Effector memory CD4-positive, alpha-beta T cell (primary cell): ENCODE measurements around the gene DPYSL4.

Experiments
- DNase-seq, 3 donors: peaks; one replicate each; pipeline ENCODE4 v3.0.0-alpha.2; 2020
- H3K27ac ChIP-seq: 2 replicates; pipeline ENCODE4 v1.7.0; 2013; ENCODE audit warnings: mild to moderate bottlenecking, low read length, moderate library complexity; ENCODE audit not compliant: insufficient read depth, poor library complexity, severe bottlenecking
- H3K27me3 ChIP-seq: replicated peaks from 2 replicates; pipeline ENCODE4 v1.7.0; 2013; ENCODE audit warnings: mild to moderate bottlenecking, low read length; ENCODE audit not compliant: insufficient read depth, control insufficient read depth, poor library complexity, severe bottlenecking
- H3K36me3 ChIP-seq: 2 replicates; pipeline ENCODE4 v1.7.0; 2013; ENCODE audit warnings: mild to moderate bottlenecking, low read length, moderate library complexity; ENCODE audit not compliant: control insufficient read depth, insufficient read depth
- H3K4me1 ChIP-seq: 2 replicates; pipeline ENCODE4 v1.7.0; 2013; ENCODE audit warnings: low read length, mild to moderate bottlenecking; ENCODE audit not compliant: control insufficient read depth, insufficient read depth, poor library complexity, severe bottlenecking
- H3K4me3 ChIP-seq: 2 replicates; pipeline ENCODE4 v1.7.0; 2013; ENCODE audit warnings: low read length, low read depth, mild to moderate bottlenecking; ENCODE audit not compliant: insufficient read depth, poor library complexity, severe bottlenecking
- H3K9me3 ChIP-seq: 2 replicates; pipeline ENCODE4 v1.7.0; 2013; ENCODE audit warnings: mild to moderate bottlenecking, low read length, moderate library complexity; ENCODE audit not compliant: control insufficient read depth

Gene DPYSL4

DNA sequence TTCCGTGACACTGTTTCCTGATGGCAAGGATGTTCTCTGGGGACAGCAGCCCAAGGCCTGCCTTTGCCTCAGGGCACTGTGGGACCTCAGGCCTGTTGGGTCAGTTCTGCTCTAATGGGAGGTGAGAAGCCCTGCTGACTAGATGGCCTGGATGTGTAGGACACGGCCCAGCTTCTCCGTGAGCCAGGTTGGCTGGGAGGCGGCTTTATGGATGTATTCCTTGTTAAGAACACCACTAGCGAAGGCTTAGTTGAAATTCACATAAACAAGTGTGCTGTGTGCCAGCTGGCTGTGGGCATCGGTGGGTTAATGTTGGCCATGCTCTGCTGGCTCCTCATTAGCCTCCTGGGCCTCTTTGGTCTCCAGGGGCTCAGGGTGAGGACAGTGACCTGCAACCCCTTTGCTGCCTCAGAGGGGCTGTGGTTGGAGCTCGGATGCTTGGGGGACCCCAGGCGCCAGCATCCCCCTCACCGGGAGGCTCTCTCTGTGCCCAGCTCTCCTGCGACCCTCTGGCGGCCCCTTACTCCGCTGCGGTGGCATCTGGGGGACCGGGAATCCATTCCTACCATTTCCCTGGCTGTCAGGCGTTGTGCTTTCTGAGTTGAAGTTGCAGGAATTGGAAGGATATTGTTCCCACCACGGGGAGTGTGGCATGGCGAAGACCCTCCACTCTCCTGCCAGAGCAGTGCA is 22.8 kb upstream of the DPYSL4 start:
- Histone ChIP-seq H3K27ac (no peak overlapping the region), H3K4me3 (no peak overlapping the region), H3K4me1 (peaks cover 17% of the 10 kb centered on the region), H3K27me3 (no peaks in the 10 kb centered on the region), H3K9me3 (no peaks in the 10 kb centered on the region), H3K36me3 (no peaks in the 10 kb centered on the region)
- DNase-seq: no peak

DNA sequence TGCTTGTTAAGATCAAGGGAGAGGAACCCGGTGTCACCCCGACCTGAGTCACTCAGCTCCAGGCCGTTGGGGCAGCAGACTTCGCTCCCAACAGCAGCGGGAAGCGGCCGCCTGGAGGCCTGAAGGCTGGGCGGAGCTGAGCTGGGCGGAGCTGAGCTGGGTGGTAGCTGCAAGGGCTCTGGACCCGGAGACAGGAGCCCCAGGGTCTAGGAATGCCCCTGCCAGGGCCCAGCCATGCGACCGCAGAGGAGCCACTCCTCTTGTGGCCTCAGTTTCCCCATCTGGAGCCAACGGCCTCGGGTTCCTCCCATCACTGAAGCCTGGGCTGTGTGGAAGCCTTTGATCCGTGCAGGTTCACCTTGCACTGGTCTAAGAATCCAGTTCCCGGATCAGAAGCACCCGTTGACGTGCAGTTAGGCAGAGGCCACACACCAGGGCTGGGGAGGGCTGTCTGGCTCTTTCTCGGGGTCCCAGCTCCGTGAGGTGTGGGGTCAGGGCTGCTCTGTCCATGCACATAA is 21.9 kb upstream of the DPYSL4 start:
- DNase-seq: no peak
- Histone ChIP-seq H3K9me3 (no peaks in the 10 kb centered on the region), H3K36me3 (no peaks in the 10 kb centered on the region), H3K27me3 (no peaks in the 10 kb centered on the region), H3K4me3 (no peak overlapping the region), H3K27ac (no peak overlapping the region), H3K4me1 (peaks cover 9% of the 10 kb centered on the region)

DNA sequence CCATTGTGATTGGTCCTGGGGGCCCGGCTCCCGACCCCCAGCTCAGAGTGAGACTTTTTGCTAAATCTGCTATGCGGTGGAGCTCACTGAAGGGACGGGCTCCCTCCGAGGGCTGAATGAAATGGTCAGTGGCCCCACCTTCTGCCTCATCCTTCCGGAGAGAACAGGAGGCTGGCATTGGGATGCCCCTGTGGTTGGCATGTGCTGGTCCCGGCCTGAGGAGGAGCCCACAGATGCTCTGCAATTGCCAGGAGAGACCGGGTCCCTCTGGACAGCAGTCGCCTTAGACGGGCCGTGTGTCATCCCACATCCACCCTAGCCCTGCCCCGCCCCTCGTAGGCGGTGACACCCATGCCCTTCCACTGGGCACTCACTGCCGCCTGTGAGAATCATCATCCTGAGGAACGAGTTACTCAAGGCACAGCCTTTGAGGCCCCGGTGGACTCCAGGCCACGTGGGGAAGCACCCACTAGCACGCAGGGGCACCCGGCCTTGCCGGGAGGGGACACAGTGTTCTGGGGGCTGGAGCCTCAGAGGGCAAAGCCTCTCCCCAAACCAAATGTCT is 21.2 kb upstream of the DPYSL4 start:
- no peak overlapping the region for H3K4me3 ChIP-seq
- H3K27ac ChIP-seq: no peak overlapping the region
- no peak for DNase-seq
- H3K27me3 ChIP-seq: no peaks in the 10 kb centered on the region
- no peaks in the 10 kb centered on the region for H3K36me3 ChIP-seq
- no peaks in the 10 kb centered on the region for H3K9me3 ChIP-seq
- H3K4me1 ChIP-seq: peaks cover 9% of the 10 kb centered on the region

DNA sequence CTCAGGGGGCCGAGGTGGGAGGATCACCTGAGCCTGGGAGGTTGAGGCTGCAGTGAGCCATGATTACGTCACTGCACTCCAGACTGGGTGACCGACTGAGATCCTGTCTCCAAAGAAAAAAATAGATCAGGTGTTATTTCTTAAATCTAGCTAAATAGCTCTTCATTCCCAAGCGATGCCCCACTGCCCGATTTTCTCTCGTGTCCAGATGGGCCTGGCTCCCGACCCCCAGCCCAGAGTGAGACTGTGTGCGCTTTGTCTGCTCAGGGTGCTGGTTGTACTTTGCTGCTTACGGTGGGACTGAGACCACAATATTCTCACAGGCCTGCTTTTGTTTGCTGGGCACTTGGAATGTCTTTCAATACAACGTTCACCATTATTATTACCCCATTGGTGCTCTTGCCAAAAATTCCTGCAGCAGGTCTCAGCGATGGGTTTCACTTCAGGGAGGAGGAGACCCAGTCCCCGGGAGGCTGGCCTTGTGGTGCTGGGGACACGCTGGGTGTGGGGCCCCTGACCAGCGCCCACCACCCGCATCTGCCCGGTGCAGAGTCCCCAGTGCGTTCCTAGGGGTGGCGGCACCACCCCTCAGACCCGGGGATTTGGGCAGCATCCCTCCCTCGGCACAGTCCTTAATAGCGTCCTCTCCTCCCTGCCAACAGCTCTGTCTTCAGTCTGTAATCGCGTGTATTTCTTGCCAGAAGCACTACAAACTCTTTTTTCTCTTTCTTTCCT is 20.4 kb upstream of the DPYSL4 start:
- Histone ChIP-seq H3K27ac (no peak overlapping the region), H3K4me3 (no peak overlapping the region), H3K9me3 (no peaks in the 10 kb centered on the region), H3K27me3 (no peaks in the 10 kb centered on the region), H3K36me3 (no peaks in the 10 kb centered on the region), H3K4me1 (peaks cover 9% of the 10 kb centered on the region)
- no peak for DNase-seq

DNA sequence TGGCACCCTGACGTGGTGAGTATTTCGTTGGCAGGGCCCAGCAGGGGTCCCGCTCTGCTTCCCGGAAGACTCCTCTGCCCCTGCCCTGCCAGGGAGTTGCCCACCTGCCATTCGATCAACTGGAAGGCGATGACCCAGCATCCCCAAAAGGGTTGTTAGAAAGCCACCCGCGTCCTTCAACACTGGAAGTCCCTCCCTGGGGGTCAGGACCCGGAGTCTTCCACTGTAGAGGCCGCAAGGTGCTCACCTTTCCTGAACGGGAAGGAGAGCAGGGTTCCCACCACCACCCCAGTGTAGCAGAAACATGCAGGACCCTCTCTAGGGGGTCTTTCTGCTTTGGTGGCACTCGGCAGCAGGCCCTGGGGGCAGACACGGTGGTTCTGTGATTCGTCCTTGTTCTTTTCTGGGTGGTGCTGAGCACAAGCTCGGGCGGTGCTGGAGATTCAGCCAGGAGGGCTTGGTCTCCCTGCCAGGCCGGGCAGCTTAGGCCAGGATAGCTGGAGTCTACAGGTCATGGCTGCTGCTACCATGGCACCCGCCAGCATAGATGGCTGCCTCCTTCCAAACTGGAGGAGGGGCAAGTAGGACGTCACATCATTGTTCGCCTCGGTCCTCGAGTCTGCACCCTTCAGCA is 19.6 kb upstream of the DPYSL4 start:
- Histone ChIP-seq H3K27ac (no peak overlapping the region), H3K4me3 (no peak overlapping the region), H3K4me1 (peaks cover 4% of the 10 kb centered on the region), H3K9me3 (no peaks in the 10 kb centered on the region), H3K36me3 (no peaks in the 10 kb centered on the region), H3K27me3 (no peaks in the 10 kb centered on the region)
- no peak for DNase-seq

DNA sequence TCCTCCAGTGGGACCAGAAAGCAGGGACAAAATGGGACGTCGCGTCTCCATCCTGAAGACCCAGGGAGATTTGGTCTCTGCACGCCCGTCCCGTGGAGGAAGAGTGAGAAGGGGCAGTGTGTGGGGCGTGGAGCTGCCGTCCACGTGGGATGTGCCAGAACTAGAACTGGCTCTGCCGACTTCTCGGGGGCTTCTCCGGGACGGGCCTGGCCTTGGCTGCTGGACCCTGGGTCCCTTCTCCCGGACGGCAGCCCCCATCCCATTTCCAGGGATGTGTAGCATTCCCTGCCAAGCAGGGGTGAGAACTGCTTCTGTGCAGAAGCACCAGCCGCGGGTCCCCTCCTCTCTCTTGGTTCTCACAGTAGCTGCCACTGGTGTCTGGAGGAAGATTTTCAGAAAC is 18.8 kb upstream of the DPYSL4 start:
- no peaks in the 10 kb centered on the region for H3K36me3 ChIP-seq
- no peaks in the 10 kb centered on the region for H3K4me1 ChIP-seq
- no peaks in the 10 kb centered on the region for H3K9me3 ChIP-seq
- H3K4me3 ChIP-seq: no peak overlapping the region
- H3K27ac ChIP-seq: no peak overlapping the region
- DNase-seq: no peak
- H3K27me3 ChIP-seq: no peaks in the 10 kb centered on the region

DNA sequence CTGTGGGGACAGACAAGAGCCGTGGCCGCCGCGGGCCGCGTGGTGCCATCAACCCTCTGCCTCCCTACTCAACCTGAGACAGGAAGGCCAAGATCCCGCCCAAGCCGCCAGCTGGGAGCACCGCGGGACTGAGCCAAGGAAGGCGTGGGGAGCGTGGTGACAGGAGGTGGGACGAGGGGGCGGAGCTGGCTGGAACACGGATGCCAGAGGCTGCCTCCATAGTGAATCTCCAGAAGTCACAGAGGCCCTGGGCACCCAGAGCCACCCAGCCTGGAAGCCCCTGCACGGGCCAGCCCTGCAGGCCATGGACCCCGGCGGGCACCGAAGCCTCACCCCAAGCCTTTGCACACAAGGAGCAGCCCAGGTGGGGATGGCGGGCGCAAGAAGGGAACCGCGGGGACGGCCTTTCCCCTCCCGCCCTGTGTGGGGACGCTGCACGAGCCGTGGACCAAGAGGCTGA is 18.1 kb upstream of the DPYSL4 start:
- Histone ChIP-seq H3K27me3 (no peaks in the 10 kb centered on the region), H3K36me3 (no peaks in the 10 kb centered on the region), H3K9me3 (no peaks in the 10 kb centered on the region), H3K4me3 (no peak overlapping the region), H3K27ac (no peak overlapping the region), H3K4me1 (no peaks in the 10 kb centered on the region)
- DNase-seq: no peak

DNA sequence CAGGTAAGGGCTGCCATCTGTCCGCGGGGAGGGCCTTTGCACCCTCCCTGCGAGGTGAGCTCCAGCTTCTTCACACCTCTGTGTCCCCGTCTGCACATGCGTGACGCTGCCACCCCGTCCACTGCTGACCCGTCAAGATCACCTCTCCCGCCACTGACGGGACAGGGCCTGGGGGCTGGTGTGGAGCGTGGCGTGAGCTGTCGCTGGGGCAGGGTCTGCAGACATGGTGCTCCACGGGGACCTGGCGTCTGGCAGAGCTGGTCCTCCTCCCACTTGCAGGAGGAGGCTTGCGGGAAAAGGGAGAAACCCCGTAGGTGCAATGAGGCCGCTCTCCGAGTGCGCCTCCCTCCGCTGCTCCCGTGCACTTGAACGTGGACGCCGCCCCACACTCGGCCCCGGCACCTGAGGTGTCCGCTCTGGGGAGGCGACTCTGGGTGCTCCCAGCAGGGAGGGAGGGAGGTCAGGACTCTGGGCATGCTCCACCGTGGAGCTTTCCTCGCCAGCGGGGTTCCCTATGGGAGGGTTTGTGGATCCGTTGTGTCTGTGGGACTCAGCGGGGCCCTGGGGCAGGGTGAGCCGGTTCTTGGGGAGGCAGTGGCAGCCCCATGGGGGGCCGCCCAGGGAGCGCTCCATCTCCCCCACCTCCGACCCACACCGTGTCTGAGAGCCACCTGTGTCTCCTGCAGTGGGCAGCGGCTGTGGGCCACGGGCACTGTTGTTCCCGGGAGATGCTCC is 17.6 kb upstream of the DPYSL4 start:
- no peaks in the 10 kb centered on the region for H3K36me3 ChIP-seq
- H3K9me3 ChIP-seq: no peaks in the 10 kb centered on the region
- H3K4me1 ChIP-seq: no peaks in the 10 kb centered on the region
- DNase-seq: no peak
- H3K27ac ChIP-seq: no peak overlapping the region
- H3K4me3 ChIP-seq: no peak overlapping the region
- no peaks in the 10 kb centered on the region for H3K27me3 ChIP-seq

DNA sequence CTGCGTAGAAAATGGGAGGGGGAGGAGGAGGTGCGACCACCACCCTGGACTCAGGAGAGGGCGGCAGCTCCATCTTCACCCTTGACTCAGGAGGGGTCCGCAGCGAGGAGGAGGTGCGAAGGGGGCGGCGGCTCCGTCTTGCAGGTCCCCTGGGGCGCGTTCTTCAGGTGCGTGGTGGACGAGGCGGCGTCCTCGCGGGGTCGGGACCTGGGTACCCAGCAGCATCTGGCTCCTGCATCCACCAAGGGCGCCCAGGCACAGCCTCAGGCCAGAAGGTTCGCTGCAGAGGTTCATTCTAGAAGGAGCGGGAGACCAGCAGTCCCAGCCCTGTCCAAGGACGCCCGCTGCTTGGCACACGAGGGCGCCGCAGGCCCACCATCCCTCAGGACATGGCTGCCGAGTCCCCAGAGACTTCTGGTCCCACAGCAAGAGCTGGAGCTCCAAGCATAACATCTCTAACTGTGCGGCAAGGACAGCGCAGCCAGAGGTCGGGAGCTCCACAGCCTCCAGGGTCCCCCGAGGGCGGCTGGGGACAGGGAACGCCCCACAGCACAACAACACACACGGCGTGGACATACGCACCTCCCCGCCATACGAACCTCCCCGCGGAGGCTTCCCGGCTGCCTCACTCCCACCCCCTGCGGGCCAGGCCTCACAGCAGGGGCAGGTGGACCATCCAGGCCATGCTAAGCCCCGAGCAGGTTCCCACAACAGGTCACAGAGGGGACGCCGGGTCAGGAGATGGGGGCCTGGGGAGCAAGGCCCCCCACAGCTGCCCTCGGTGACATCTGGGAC is 16.8 kb upstream of the DPYSL4 start:
- H3K4me1 ChIP-seq: no peaks in the 10 kb centered on the region
- H3K4me3 ChIP-seq: no peak overlapping the region
- H3K36me3 ChIP-seq: no peaks in the 10 kb centered on the region
- no peaks in the 10 kb centered on the region for H3K9me3 ChIP-seq
- no peak overlapping the region for H3K27ac ChIP-seq
- no peak for DNase-seq
- no peaks in the 10 kb centered on the region for H3K27me3 ChIP-seq
